Measurements from ENCODE around the gene RPL3. TPM values are rescaled to one million over a fixed set of nuclear protein-coding genes. Genes with fewer than 3 reads are reported as not detected.

Gene RPL3
- total and polyA plus RNA-seq, 2 of the 4 experiments (the other 2 are of a cell fraction), result 2,871 to 3,312 TPM

GRCh38 chr22:39301926-39302325, 17.5 kb downstream of the RPL3 start:
- no peak overlapping the region for H2BK15ac ChIP-seq (ENCODE audit: low read depth, low read length)
- CTCF ChIA-PET, result no interaction called here
- no peak overlapping the region; the same call in 1 of the 2 replicates for H2AK5ac ChIP-seq (ENCODE audit: low read depth, low read length)
- intact Hi-C loops (cut with micrococcal nuclease), result no loop called here
- H3K4ac ChIP-seq (ENCODE audit: low read depth, low read length), result no peak overlapping the region
- no peak overlapping the region for H4K5ac ChIP-seq (ENCODE audit: low read depth, low read length)
- H4K8ac ChIP-seq (ENCODE audit: low read depth in 2 of 2, low read length in 2 of 2), result no peak overlapping the region
- no peak overlapping the region for H2AFZ ChIP-seq (replicated peaks; ENCODE audit: low read length, poor library complexity)
- H4K91ac ChIP-seq (ENCODE audit: insufficient read depth, low read depth, low read length), result no peak overlapping the region
- no CpG with 5 or more reads among the region's 7 CpGs for WGBS, 2 experiments (ENCODE audit: extremely low coverage in 2 of 2, insufficient read length in 1 of 2)
- no peak for DNase-seq
- peaks cover 4% of the 10 kb centered on the region; the same call in 1 of the 2 replicates for H4K20me1 ChIP-seq (ENCODE audit: insufficient read depth, low read length)
- H3K9me3 ChIP-seq (ENCODE audit: control insufficient read depth, insufficient read depth, low read length), result no peaks in the 10 kb centered on the region
- H3K27me3 ChIP-seq (ENCODE audit: control insufficient read depth, insufficient read depth, low read length), result no peaks in the 10 kb centered on the region
- no peak overlapping the region for H3K4me3 ChIP-seq (ENCODE audit: insufficient read depth, low read depth, low read length)
- no peaks in the 10 kb centered on the region for H3K79me1 ChIP-seq (ENCODE audit: low read depth in 1 of 2, low read length in 2 of 2)
- H3K18ac ChIP-seq (ENCODE audit: low read depth, low read length), result no peak overlapping the region
- TF ChIP-seq RCOR1 (IDR thresholded peaks at IDR 0.05; ENCODE audit: insufficient replicate concordance, low read length), result no peak
- in situ Hi-C loops (cut with MboI; ENCODE audit: low sequenced_read_pairs), result loop anchor here (10.0 kb wide), 1 partner anchor 437 kb away; no protein-coding TSS in a partner anchor
- no peak overlapping the region for H2BK5ac ChIP-seq (ENCODE audit: low read depth, low read length, poor library complexity, severe bottlenecking)
- H3K14ac ChIP-seq (replicated peaks; ENCODE audit: low read depth, low read length), result no peak overlapping the region
- dilution Hi-C loops (cut with HindIII; ENCODE audit: low sequenced_read_pairs, unreplicated experiment), result no loop called here
- H3K27ac ChIP-seq (ENCODE audit: insufficient read depth, low read length), result no peak overlapping the region
- H3K9me1 ChIP-seq (ENCODE audit: insufficient read depth, low read length), result peaks cover 4% of the 10 kb centered on the region; the same call in 1 of the 2 replicates
- H3K4me1 ChIP-seq (ENCODE audit: control insufficient read depth, insufficient read depth, low read length), result peaks cover 13% of the 10 kb centered on the region
- no peak for ATAC-seq (ENCODE audit: low read depth)
- peaks cover 9% of the 10 kb centered on the region for H3K36me3 ChIP-seq (ENCODE audit: control insufficient read depth, insufficient read depth, low read length)
- no peak overlapping the region for H3K56ac ChIP-seq (ENCODE audit: extremely low read depth, insufficient read depth, low read length)
- BruUV-seq (replicated peaks), result no TSS peak
- H3K23ac ChIP-seq (ENCODE audit: low read depth, low read length), result no peak overlapping the region
- no peak overlapping the region for H2BK120ac ChIP-seq (ENCODE audit: low read depth, low read length)
- POLR2A ChIA-PET (ENCODE audit: unreplicated experiment), result no interaction called here
- H2AK9ac ChIP-seq (replicated peaks; ENCODE audit: low read depth, low read length, poor library complexity), result no peak overlapping the region
- no peak overlapping the region for H3K4me2 ChIP-seq (ENCODE audit: low read depth, low read length)
- H3K9ac ChIP-seq (ENCODE audit: low read depth, low read length), result no peak overlapping the region
- H2BK20ac ChIP-seq (ENCODE audit: low read depth, low read length), result no peak overlapping the region

Data from IMR-90 (cell line).